OCI-LY7 (cell line): ENCODE results near the gene HEBP1.

Experiments
- EZH2phosphoT487 ChIP-seq: fragments of 200-600 bp; sonication (generic); IDR thresholded peaks from 2 replicates; pipeline ENCODE4 v1.6.1; 2018; ENCODE audit warnings: low read depth, borderline replicate concordance, mild to moderate bottlenecking, mixed run types, antibody characterized with exemption, low read length, moderate library complexity, mixed read lengths
- TF ChIP-seq, protein P1 (sequence below): fragments of 200-600 bp; sonication (generic); conservative IDR thresholded peaks from 2 replicates; pipeline ENCODE4 v1.5.1; 2014; ENCODE audit warnings: mild to moderate bottlenecking, antibody characterized with exemption, low read length, moderate library complexity, mixed read lengths

GRCh38 chr12:13024531-13024916 is 24.5 kb upstream of the HEBP1 start:
- TF ChIP-seq, protein P1, sequence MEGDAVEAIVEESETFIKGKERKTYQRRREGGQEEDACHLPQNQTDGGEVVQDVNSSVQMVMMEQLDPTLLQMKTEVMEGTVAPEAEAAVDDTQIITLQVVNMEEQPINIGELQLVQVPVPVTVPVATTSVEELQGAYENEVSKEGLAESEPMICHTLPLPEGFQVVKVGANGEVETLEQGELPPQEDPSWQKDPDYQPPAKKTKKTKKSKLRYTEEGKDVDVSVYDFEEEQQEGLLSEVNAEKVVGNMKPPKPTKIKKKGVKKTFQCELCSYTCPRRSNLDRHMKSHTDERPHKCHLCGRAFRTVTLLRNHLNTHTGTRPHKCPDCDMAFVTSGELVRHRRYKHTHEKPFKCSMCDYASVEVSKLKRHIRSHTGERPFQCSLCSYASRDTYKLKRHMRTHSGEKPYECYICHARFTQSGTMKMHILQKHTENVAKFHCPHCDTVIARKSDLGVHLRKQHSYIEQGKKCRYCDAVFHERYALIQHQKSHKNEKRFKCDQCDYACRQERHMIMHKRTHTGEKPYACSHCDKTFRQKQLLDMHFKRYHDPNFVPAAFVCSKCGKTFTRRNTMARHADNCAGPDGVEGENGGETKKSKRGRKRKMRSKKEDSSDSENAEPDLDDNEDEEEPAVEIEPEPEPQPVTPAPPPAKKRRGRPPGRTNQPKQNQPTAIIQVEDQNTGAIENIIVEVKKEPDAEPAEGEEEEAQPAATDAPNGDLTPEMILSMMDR, result 0 out of 2 replicates have a peak, but pooled peaks have one; percentile 22
- TF ChIP-seq EZH2phosphoT487, result no peak
